ENCODE measurements around the gene ANKRD12.

GRCh38 chr18:9173770-9174233, 37.2 kb downstream of the ANKRD12 start:
- TF ChIP-seq CTCF (conservative IDR thresholded peaks at IDR 0.05 in 1 of 2, IDR thresholded peaks at IDR 0.05 in 1 of 2; ENCODE audit: low read depth in 1 of 2, low read length in 2 of 2): no peak
- no peak for TF ChIP-seq EZH2 (IDR thresholded peaks at IDR 0.05; ENCODE audit: low read length, missing control alignments)
